ENCODE results near the gene VARS1.

VARS1 gene

GRCh38 chr6:31749301-31750036 lies 46.1 kb downstream of the VARS1 start:
- H3K4me3 ChIP-seq (ENCODE audit: low read depth, low read length) = no peak overlapping the region

Measured in iPS-11a (cell line).